HCT116 (cell line): ENCODE measurements around the gene RXRA. TPM values are rescaled to one million over a fixed set of nuclear protein-coding genes. Genes with fewer than 3 reads are reported as not detected.

Source experiments
- ATAC-seq: fragments of 200-7000 bp; cut with Tn5 transposase; 2 replicates; pipeline ENCODE4 v1.9.1; 2020; ENCODE audit warnings: mild to moderate bottlenecking, moderate library complexity
- BruUV-seq: library from RNA; stranded (reverse); fragments of 400-500 nt; replicated peaks from 2 replicates; lab custom pipeline; 2021; lab: Mats Ljungman, UMichigan
- CTCF ChIA-PET: fragments of 300-600 bp; sonication (Branson Sonifier 250); formaldehyde crosslinking; loops from one replicate; lab custom pipeline; 2021; ENCODE audit warnings: antibody characterized with exemption; lab: Charles Lee
- POLR2A ChIA-PET: fragments of 300-600, 350-600 bp; sonication (Branson Sonifier 250); formaldehyde crosslinking; loops from one replicate; lab custom pipeline; 2021; ENCODE audit warnings: antibody characterized with exemption; lab: Charles Lee
- RAD21 ChIA-PET, 2 experiments: fragments of 300-600 bp; sonication (Branson Sonifier 250); formaldehyde crosslinking; loops; one replicate each; lab custom pipeline; 2023; ENCODE audit warnings: low total read pairs in 2 of 2; ENCODE audit not compliant: uncharacterized antibody in 2 of 2, unreplicated experiment in 2 of 2, low non-redundant PET in 1 of 2; lab: Charles Lee
- DNase-seq: peaks from one replicate; pipeline ENCODE4 v3.0.0-alpha.2; 2010; ENCODE audit warnings: low read depth, low spot score
- H2AFZ ChIP-seq: fragments of 200-600 bp; shearing (Covaris generic), sonication (generic); 2 replicates; pipeline ENCODE4 v1.6.1; 2017; ENCODE audit warnings: low read depth, mixed run types, mixed read lengths, antibody characterized with exemption, low read length; ENCODE audit not compliant: poor library complexity, severe bottlenecking
- H3K27ac ChIP-seq: 2 replicates; pipeline ENCODE4 v1.5.1; 2012; ENCODE audit warnings: low read depth, low read length
- H3K27me3 ChIP-seq: fragments of 200-600 bp; sonication (generic); 2 replicates; pipeline ENCODE4 v1.6.1; 2016; ENCODE audit warnings: mixed run types, low read length, mixed read lengths; ENCODE audit not compliant: insufficient read depth
- H3K36me3 ChIP-seq, 2 experiments: fragments of 200-500 bp in 1 of 2; fragments of 200-600 bp in 1 of 2; sonication (Bioruptor generic) in 1 of 2; sonication (generic) in 1 of 2; 2 replicates each; pipeline versions ENCODE4 v1.5.1 to v1.6.1; 2014 to 2016; ENCODE audit warnings: low read length in 2 of 2, inconsistent platforms in 1 of 2, mixed read lengths in 1 of 2, mixed run types in 1 of 2; ENCODE audit not compliant: insufficient read depth in 2 of 2, control insufficient read depth in 1 of 2
- H3K4me1 ChIP-seq, 2 experiments: fragments of 200-600 bp in 1 of 2; sonication (generic) in 1 of 2; 2 replicates each; pipeline versions ENCODE4 v1.5.1 to v1.6.1; 2012 to 2017; ENCODE audit warnings: low read length in 2 of 2, inconsistent platforms in 1 of 2, mild to moderate bottlenecking in 1 of 2, mixed read lengths in 1 of 2, mixed run types in 1 of 2, moderate library complexity in 1 of 2; ENCODE audit not compliant: insufficient read depth in 2 of 2, control insufficient read depth in 1 of 2
- H3K4me2 ChIP-seq: fragments of 200-600 bp; sonication (generic); 2 replicates; pipeline ENCODE4 v1.6.1; 2017; ENCODE audit warnings: mixed run types, low read length, mixed read lengths
- H3K4me3 ChIP-seq, 2 experiments: fragments of 200-600 bp in 1 of 2; sonication (generic) in 1 of 2; replicated peaks in 1 of 2; 2 replicates each; pipeline ENCODE4 v1.5.1; 2011 to 2016; ENCODE audit warnings: low read length in 2 of 2, control low read depth in 1 of 2, low read depth in 1 of 2, mild to moderate bottlenecking in 1 of 2, mixed read lengths in 1 of 2, mixed run types in 1 of 2
- H3K79me2 ChIP-seq: fragments of 200-600 bp; sonication (generic); 2 replicates; pipeline ENCODE4 v1.6.1; 2017; ENCODE audit warnings: mild to moderate bottlenecking, mixed run types, low read length, moderate library complexity, mixed read lengths; ENCODE audit not compliant: insufficient read depth
- H3K9ac ChIP-seq: fragments of 200-600 bp; sonication (generic); 2 replicates; pipeline ENCODE4 v1.6.1; 2016; ENCODE audit warnings: low read length, mixed read lengths
- H3K9me2 ChIP-seq: fragments of 200-600 bp; sonication (generic), shearing (Covaris generic); 2 replicates; pipeline ENCODE4 v1.6.1; 2017; ENCODE audit warnings: mixed run types, mild to moderate bottlenecking, moderate library complexity; ENCODE audit not compliant: insufficient read depth
- H3K9me3 ChIP-seq, 2 experiments: fragments of 200-500 bp in 1 of 2; fragments of 200-600 bp in 1 of 2; sonication (Bioruptor generic) in 1 of 2; sonication (generic) in 1 of 2; 2 replicates each; pipeline ENCODE4 v1.6.1; 2014 to 2017; ENCODE audit warnings: low read length in 2 of 2, mixed read lengths in 2 of 2, inconsistent platforms in 1 of 2, low read depth in 1 of 2, mild to moderate bottlenecking in 1 of 2, mixed run types in 1 of 2, moderate library complexity in 1 of 2; ENCODE audit not compliant: control insufficient read depth in 1 of 2, insufficient read depth in 1 of 2
- H4K20me1 ChIP-seq: fragments of 200-600 bp; sonication (generic), shearing (Covaris generic); 2 replicates; pipeline ENCODE4 v1.6.1; 2017; ENCODE audit warnings: mixed run types, mild to moderate bottlenecking, moderate library complexity; ENCODE audit not compliant: insufficient read depth
- ATF3 ChIP-seq: IDR thresholded peaks from 2 replicates; pipeline ENCODE4 v1.6.1; 2012
- CBX3 ChIP-seq: IDR thresholded peaks from 2 replicates; pipeline ENCODE4 v1.6.1; 2012; ENCODE audit warnings: low read depth
- CEBPB ChIP-seq: IDR thresholded peaks from 2 replicates; pipeline ENCODE4 v1.6.1; 2012; ENCODE audit warnings: low read depth
- CTCF ChIP-seq, 3 experiments: fragments of 200-600 bp in 1 of 3; sonication (generic) in 1 of 3; IDR thresholded peaks in 2 of 3; conservative IDR thresholded peaks in 1 of 3; 2 replicates each; pipeline ENCODE4 v1.5.1; 2012 to 2017; ENCODE audit warnings: low read depth in 2 of 3, low read length in 2 of 3, antibody characterized with exemption in 1 of 3, borderline replicate concordance in 1 of 3, control low read depth in 1 of 3, mild to moderate bottlenecking in 1 of 3, mixed read lengths in 1 of 3, mixed run types in 1 of 3, moderate library complexity in 1 of 3; ENCODE audit not compliant: insufficient read depth in 1 of 3
- EGR1 ChIP-seq: IDR thresholded peaks from 2 replicates; pipeline ENCODE4 v1.6.1; 2012; ENCODE audit warnings: low read depth
- ELF1 ChIP-seq: IDR thresholded peaks from 2 replicates; pipeline ENCODE4 v1.6.1; 2012; ENCODE audit warnings: low read depth, borderline replicate concordance
- EZH2 ChIP-seq: fragments of 200-600 bp; sonication (generic); IDR thresholded peaks from 2 replicates; pipeline ENCODE4 v1.6.1; 2017; ENCODE audit warnings: antibody characterized with exemption, mixed run types
- EZH2phosphoT487 ChIP-seq: fragments of 200-600 bp; IDR thresholded peaks from 2 replicates; pipeline ENCODE4 v1.6.1; 2018; ENCODE audit warnings: antibody characterized with exemption, borderline replicate concordance
- FOSL1 ChIP-seq: IDR thresholded peaks from 2 replicates; pipeline ENCODE4 v1.6.1; 2012; ENCODE audit warnings: low read depth
- JUND ChIP-seq: IDR thresholded peaks from 2 replicates; pipeline ENCODE4 v1.6.1; 2012
- POLR2A ChIP-seq: IDR thresholded peaks from 2 replicates; pipeline ENCODE4 v1.7.0; 2011; ENCODE audit warnings: borderline replicate concordance; ENCODE audit not compliant: insufficient read depth, insufficient read length; ENCODE audit errors: extremely low read depth
- POLR2AphosphoS5 ChIP-seq: IDR thresholded peaks from 2 replicates; pipeline ENCODE4 v1.6.1; 2011; ENCODE audit warnings: mild to moderate bottlenecking, low read depth, low read length, moderate library complexity
- REST ChIP-seq: IDR thresholded peaks from 2 replicates; pipeline ENCODE4 v1.6.1; 2012; ENCODE audit warnings: low read depth
- SIN3A ChIP-seq: IDR thresholded peaks from 2 replicates; pipeline ENCODE4 v1.6.1; 2012; ENCODE audit warnings: low read depth
- SP1 ChIP-seq: IDR thresholded peaks from 2 replicates; pipeline ENCODE4 v1.6.1; 2012; ENCODE audit warnings: low read depth
- SRF ChIP-seq: IDR thresholded peaks from 2 replicates; pipeline ENCODE4 v1.6.1; 2012; ENCODE audit warnings: low read depth
- ZBTB33 ChIP-seq: IDR thresholded peaks from 2 replicates; pipeline ENCODE4 v1.6.1; 2011; ENCODE audit warnings: mild to moderate bottlenecking, low read length, moderate library complexity; ENCODE audit not compliant: insufficient replicate concordance; ENCODE audit errors: extremely low read depth
- ZFX ChIP-seq: fragments of 450-650 bp; IDR thresholded peaks from 2 replicates; pipeline ENCODE4 v1.6.1; 2017
- intact Hi-C: fragments of 100-400 bp; cut with micrococcal nuclease; formaldehyde crosslinking; loops from 2 replicates; pipeline ENCODE4 v1.10.0; 2022
- total RNA-seq: library from RNA; stranded (reverse); gene quantifications from one replicate; pipeline ENCODE4 v1.2.1, GENCODE V29; 2021; ENCODE audit not compliant: unreplicated experiment

The RXRA gene
- total RNA-seq, 1 experiment from 2014 or later = 43.9 TPM

GRCh38 chr9:134453776-134454475 is 127.7 kb downstream of the RXRA start:
- intact Hi-C loops = no loop called here
- H2AFZ ChIP-seq = no peak overlapping the region
- H3K27ac ChIP-seq = no peak overlapping the region
- TF ChIP-seq ELF1 = no peak
- no peak for TF ChIP-seq POLR2A
- TF ChIP-seq JUND = no peak
- TF ChIP-seq SP1 = no peak
- no peak for TF ChIP-seq ZFX
- no peak for TF ChIP-seq EZH2
- TF ChIP-seq EZH2phosphoT487 = no peak
- no peak for TF ChIP-seq CTCF (IDR thresholded peaks at IDR 0.05 in 2 of 3, conservative IDR thresholded peaks at IDR 0.05 in 1 of 3; ENCODE audit: borderline replicate concordance in 1 of 3, insufficient read depth in 1 of 3, low read depth in 2 of 3, low read length in 2 of 3)
- no peak for TF ChIP-seq CBX3
- TF ChIP-seq POLR2AphosphoS5 = no peak
- TF ChIP-seq SRF = no peak
- TF ChIP-seq ATF3 = no peak
- no peak for TF ChIP-seq SIN3A
- TF ChIP-seq EGR1 = no peak
- TF ChIP-seq ZBTB33 = no peak
- TF ChIP-seq CEBPB = no peak
- no peak for TF ChIP-seq REST
- TF ChIP-seq FOSL1 = no peak
- ATAC-seq (no peak), DNase-seq (no peak)
- ChIA-PET RAD21 (no interaction called here), POLR2A (no interaction called here), CTCF (no interaction called here)
- H3K9me2 ChIP-seq = no peaks in the 10 kb centered on the region
- no peak overlapping the region for H3K4me3 ChIP-seq
- no peaks in the 10 kb centered on the region for H3K27me3 ChIP-seq
- no peaks in the 10 kb centered on the region for H3K36me3 ChIP-seq
- no peaks in the 10 kb centered on the region for H3K79me2 ChIP-seq
- no peak overlapping the region for H3K9ac ChIP-seq
- H3K9me3 ChIP-seq = peaks cover 0 to 4% of the 10 kb centered on the region in 2 experiments; a peak in 2 of 4 replicates
- H3K4me1 ChIP-seq = peaks cover 6 to 15% of the 10 kb centered on the region in 2 experiments; a peak in 3 of 4 replicates
- no peaks in the 10 kb centered on the region for H4K20me1 ChIP-seq
- H3K4me2 ChIP-seq = no peak overlapping the region
- BruUV-seq = no TSS peak
